Lung (tissue), 10 donors: Measurements from ENCODE around the gene PDE8B. TPM values are rescaled to one million over a fixed set of nuclear protein-coding genes. Genes with fewer than 3 reads are reported as not detected.
"Not testable (repeated sequence)": the region's sequence is repeated elsewhere in the genome, so short reads cannot be mapped to it uniquely, and the experiment has no call there.

Experiments
- ATAC-seq: fragments of 200-7000 bp; cut with Tn5 transposase; one replicate; pipeline ENCODE4 v1.9.1; 2020; ENCODE audit warnings: moderate number of reproducible peaks; ENCODE audit not compliant: insufficient read depth, low FRiP score
- DNase-seq, 3 donors: peaks; one replicate each; pipeline ENCODE4 v3.0.0-alpha.2; 2013 to 2017
- H3K27ac ChIP-seq, 2 donors: one replicate each; pipeline ENCODE4 v1.5.1; 2013; ENCODE audit warnings: mild to moderate bottlenecking in 2 of 2, moderate library complexity in 2 of 2, control low read depth in 1 of 2, inconsistent platforms in 1 of 2, low read depth in 1 of 2, low read length in 1 of 2
- H3K27me3 ChIP-seq, 3 donors: one replicate each; pipeline ENCODE4 v1.5.1; 2013; ENCODE audit warnings: low read length in 2 of 3; ENCODE audit not compliant: control insufficient read depth in 3 of 3, insufficient read depth in 3 of 3
- H3K36me3 ChIP-seq, 4 donors: one replicate each; pipeline ENCODE4 v1.5.1; 2013; ENCODE audit warnings: low read length in 4 of 4, mild to moderate bottlenecking in 1 of 4, moderate library complexity in 1 of 4; ENCODE audit not compliant: control insufficient read depth in 4 of 4, insufficient read depth in 4 of 4
- H3K4me1 ChIP-seq, 5 donors: one replicate each; pipeline ENCODE4 v1.5.1; 2013; ENCODE audit warnings: low read length in 5 of 5, mild to moderate bottlenecking in 2 of 5, moderate library complexity in 1 of 5; ENCODE audit not compliant: control insufficient read depth in 5 of 5, insufficient read depth in 5 of 5
- H3K4me3 ChIP-seq: one replicate; pipeline ENCODE4 v1.5.1; 2013; ENCODE audit warnings: mild to moderate bottlenecking, control low read depth, moderate library complexity
- H3K9ac ChIP-seq, 2 donors: one replicate each; pipeline ENCODE4 v1.5.1; 2013; ENCODE audit warnings: low read length in 2 of 2, control low read depth in 1 of 2; ENCODE audit not compliant: insufficient read depth in 1 of 2
- H3K9me3 ChIP-seq, 4 donors: one replicate each; pipeline ENCODE4 v1.5.1; 2013; ENCODE audit warnings: low read length in 3 of 4, mild to moderate bottlenecking in 1 of 4, moderate library complexity in 1 of 4; ENCODE audit not compliant: control insufficient read depth in 4 of 4, insufficient read depth in 3 of 4
- WGBS, 2 donors: extraction: QIAGEN DNeasy Blood & Tissue Kit; methylation state at CpG; one replicate each; pipeline ENCODE4 v1.1.7; 2013; 5-methylcytosine and 5-hydroxymethylcytosine counted together
- polyA plus RNA-seq, 2 donors: library from polyadenylated mRNA; stranded (reverse); fragments of 200-250 nt; gene quantifications; one replicate each; pipeline ENCODE4 v1.2.1, GENCODE V29; 2013
- total RNA-seq, 2 donors: library from RNA; depleted of rRNA in 1 of 2; stranded (reverse); fragments of >200 nt in 1 of 2; gene quantifications; one replicate each; pipeline ENCODE4 v1.2.1, GENCODE V29; 2014 to 2021
- donor health status: Bipolar disorder and iron deficiency.
- donor health status: healthy.
- donor health status: DM: yes; HTN: yes; CAD: no.

PDE8B gene
- total and polyA plus RNA-seq, 4 donors, result 1.6 to 10.6 (median 2.1) TPM

- H3K9me3 ChIP-seq, H3K4me3 ChIP-seq, ATAC-seq, H3K4me1 ChIP-seq, H3K27ac ChIP-seq, H3K36me3 ChIP-seq, H3K27me3 ChIP-seq, DNase-seq, H3K9ac ChIP-seq: not testable (repeated sequence)
- WGBS, 2 donors, result 93 to 98% methylated on average over 10 to 11 of the region's 11 CpGs
Measured at GRCh38 chr5:77475041-77475440, 264.6 kb downstream of the PDE8B start.

Other genes with a start within 250 kb of the PDE8B start
- gene AGGF1, start 180.3 kb upstream of the PDE8B start, total RNA-seq, result 10 to 100 TPM; 21.0 to 29.9 TPM
- 10 to 100 TPM in 1 of 2 donors, 1 to 10 TPM in 1; 7.7 to 12.0 TPM for gene AGGF1, start 180.3 kb upstream of the PDE8B start, polyA plus RNA-seq
- gene ZBED3, start 123.4 kb upstream of the PDE8B start, total RNA-seq, result 10 to 100 TPM in 1 of 2 donors, 1 to 10 TPM in 1; 5.9 to 17.1 TPM
- gene ZBED3, start 123.4 kb upstream of the PDE8B start, polyA plus RNA-seq, result 1 to 10 TPM; 1.8 to 4.7 TPM